ENCODE measurements around the gene ADAMTS2.

GRCh38 chr5:179265514-179266290 lies 79.6 kb downstream of the ADAMTS2 start:
- no peak for TF ChIP-seq CTCF (IDR thresholded peaks at IDR 0.05 in 8 of 11, conservative IDR thresholded peaks at IDR 0.05 in 3 of 11)
- TF ChIP-seq POLR2A (IDR thresholded peaks at IDR 0.05), result no peak
- peak; percentile 43 to 86 (median 71) for TF ChIP-seq POLR2AphosphoS5 (IDR thresholded peaks at IDR 0.05)
